GM21515 (cell line): ENCODE measurements around the gene RASAL2.

Source experiments
- ATAC-seq: cut with Tn5 transposase; IDR thresholded peaks from one replicate; pipeline ENCODE4 v1.9.1; 2021; ENCODE audit not compliant: unreplicated experiment

RASAL2 gene

GRCh38 chr1:178418284-178418955 is 324.5 kb downstream of the RASAL2 start:
- peak; percentile 95 for ATAC-seq

- no peak for ATAC-seq
These were observed 340.5 kb downstream of the RASAL2 start for GRCh38 chr1:178434360-178434759.

GRCh38 chr1:178434899-178435435 is 341.1 kb downstream of the RASAL2 start:
- ATAC-seq: no peak

DNA sequence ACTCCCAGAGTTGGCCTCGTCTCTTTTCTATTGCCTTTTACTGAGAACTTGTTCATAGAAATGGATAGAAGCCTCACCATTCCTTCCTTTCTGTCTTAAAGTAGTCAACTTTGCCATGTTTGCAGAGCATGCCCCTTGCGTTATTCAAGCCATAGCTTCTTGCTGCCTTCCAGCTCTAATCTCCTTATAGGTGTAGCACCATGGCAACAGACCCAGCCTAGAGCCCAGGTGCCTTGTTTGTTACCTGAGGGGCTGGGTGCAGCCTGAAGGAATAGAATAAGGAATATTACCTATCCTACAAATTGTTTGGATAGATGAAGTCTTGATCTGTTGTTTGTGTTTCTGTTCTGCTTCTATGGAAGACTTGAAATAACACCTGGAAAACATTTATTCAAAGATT is 343.0 kb downstream of the RASAL2 start:
- ATAC-seq: no peak

- ATAC-seq: no peak
These were observed 344.5 kb downstream of the RASAL2 start for GRCh38 chr1:178438432-178438831.

DNA sequence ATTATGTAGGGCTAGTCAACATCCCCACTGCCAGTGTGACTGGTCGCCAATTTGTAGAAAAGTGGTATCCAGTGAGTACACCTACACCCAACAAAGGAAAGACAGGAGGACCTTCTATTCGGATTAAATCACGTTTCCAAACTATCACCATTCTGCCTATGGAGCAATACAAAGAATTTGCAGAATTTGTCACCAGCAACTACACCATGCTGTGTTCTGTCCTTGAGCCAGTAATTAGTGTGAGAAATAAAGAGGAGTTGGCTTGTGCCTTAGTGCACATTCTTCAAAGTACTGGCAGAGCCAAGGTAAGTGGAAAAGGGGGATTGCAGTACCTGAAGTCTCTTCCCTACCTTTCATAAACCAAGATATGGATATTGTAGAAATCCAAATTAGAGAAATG is 349.0 kb downstream of the RASAL2 start:
- ATAC-seq: no peak

DNA sequence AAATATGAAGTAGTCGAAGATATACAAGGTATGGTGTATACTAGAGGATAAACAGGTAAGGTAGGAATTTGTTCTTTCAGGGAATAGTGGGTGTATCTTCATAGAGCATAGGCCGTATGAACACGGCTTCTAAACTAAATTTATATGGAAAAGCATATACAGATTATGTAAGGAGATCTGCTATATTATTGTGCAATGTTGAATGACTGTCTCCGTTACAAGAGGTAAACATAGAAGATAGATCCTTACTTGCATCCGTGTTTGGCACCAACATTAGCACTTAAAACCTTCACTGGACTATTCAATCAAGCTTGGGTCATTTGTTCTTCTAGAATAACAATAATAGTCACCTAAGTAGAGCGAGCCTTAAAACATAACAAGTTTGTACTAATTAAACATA is 357.0 kb downstream of the RASAL2 start:
- ATAC-seq: no peak

DNA sequence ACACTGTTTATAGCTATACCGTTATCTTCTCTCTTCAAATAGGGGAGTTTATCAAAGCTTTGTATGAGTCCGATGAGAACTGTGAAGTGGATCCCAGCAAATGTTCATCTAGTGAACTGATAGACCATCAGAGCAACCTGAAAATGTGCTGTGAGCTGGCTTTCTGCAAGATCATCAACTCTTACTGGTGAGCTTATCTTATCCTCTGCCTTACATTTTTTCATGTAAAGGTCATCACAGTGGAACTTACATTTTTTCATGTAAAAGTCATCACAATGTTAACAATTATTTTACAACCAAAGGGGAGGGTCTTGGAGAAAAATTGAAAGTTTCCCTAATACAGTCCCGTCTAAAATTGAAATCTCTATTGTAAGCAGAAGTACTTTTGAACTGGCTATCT is 357.6 kb downstream of the RASAL2 start:
- ATAC-seq: no peak

- no peak for ATAC-seq
These were observed 358.1 kb downstream of the RASAL2 start for GRCh38 chr1:178452013-178452412.

GRCh38 chr1:178456472-178456871 is 362.6 kb downstream of the RASAL2 start:
- no peak for ATAC-seq

DNA sequence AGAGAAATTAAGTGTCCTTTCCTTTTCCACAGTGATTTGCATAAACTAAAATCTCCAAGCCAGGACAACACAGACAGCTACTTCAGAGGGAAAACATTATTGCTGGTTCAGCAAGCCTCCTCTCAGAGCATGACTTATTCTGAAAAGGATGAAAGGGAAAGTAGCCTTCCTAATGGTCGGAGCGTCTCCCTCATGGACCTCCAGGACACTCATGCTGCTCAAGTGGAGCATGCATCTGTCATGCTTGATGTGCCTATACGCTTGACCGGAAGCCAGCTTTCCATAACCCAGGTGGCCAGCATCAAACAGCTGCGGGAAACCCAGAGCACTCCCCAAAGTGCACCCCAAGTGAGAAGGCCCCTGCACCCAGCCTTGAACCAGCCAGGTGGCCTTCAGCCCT is 363.7 kb downstream of the RASAL2 start:
- no peak for ATAC-seq

DNA sequence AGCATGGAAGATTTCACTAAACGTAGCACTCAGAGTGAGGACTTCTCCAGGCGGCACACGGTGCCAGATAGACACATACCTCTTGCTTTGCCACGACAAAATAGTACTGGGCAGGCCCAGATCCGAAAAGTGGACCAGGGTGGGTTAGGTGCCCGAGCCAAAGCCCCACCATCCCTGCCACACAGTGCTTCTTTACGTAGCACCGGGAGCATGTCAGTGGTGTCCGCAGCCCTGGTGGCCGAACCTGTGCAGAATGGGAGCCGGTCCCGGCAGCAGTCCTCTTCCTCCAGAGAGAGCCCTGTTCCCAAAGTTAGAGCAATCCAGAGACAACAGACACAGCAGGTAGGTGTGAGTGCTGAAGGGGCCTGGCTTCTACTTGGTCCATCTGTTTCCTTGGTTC is 364.3 kb downstream of the RASAL2 start:
- no peak for ATAC-seq

- ATAC-seq: no peak
These were observed 367.2 kb downstream of the RASAL2 start for GRCh38 chr1:178461104-178461503.

DNA sequence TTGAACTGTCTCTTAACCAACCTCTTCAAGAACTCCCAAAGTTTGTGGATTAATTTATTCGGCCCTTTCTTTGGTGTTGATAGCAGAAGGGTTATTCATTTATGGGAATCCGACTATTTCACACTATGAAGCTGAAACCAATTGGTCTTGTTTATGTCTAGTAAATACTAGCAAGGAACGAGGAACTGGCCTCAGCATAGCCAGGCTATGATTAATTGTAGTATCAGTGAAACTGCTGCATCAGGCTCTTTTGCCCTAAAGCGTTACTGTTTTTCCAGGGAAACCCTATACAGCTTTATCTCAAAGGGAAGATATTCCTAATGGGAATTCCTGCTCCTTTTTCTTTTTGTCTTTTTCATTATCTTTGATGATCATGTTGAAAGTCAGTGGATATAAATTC is 367.8 kb downstream of the RASAL2 start:
- ATAC-seq: no peak

DNA sequence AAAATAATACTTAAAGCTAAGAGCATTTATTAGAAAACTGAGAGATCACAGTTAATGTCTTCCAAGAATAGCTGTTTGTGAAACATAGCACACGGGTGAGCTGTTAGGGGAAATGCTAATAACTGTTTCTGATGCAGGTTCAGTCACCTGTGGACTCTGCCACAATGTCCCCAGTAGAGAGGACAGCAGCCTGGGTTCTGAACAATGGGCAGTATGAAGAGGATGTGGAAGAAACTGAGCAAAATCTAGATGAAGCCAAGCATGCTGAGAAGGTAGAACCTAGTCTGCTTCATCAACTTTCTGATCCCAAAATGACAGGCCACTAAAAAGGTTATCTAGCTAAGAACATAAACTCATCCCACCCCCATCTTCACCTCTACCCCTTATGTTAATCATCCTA is 370.2 kb downstream of the RASAL2 start:
- ATAC-seq: no peak

GRCh38 chr1:178464566-178464965 is 370.7 kb downstream of the RASAL2 start:
- ATAC-seq: no peak

- no peak for ATAC-seq
These were observed 371.1 kb downstream of the RASAL2 start for GRCh38 chr1:178465011-178465410.

- no peak for ATAC-seq
These were observed 373.9 kb downstream of the RASAL2 start for GRCh38 chr1:178467837-178468236.

- no peak for ATAC-seq
These were observed 376.6 kb downstream of the RASAL2 start for GRCh38 chr1:178470411-178470960.

GRCh38 chr1:178472531-178472930 is 378.6 kb downstream of the RASAL2 start:
- no peak for ATAC-seq

DNA sequence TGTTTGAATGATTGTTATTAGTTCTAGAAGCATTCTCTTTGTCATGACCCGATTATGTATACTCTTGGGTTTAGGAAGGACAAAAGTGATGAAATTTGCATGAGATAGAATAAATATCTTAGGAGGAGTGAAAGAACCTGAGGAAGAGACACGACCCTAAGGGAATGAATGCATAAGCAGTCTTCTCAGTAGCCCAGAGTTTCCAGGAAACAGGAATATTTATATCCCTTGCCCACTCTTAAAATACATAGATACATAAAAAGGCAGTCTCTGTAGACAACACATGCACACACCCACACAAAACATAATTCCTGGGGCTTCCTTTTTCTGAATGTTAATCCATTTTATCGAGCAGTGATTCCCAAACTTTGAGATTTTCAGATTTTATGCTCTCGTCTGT is 383.5 kb downstream of the RASAL2 start:
- no peak for ATAC-seq

- ATAC-seq: no peak
These were observed 383.9 kb downstream of the RASAL2 start for GRCh38 chr1:178477841-178478240.
